HG02678 (cell line): ENCODE data around the gene INPP5A.

Experiments
- ATAC-seq: cut with Tn5 transposase; IDR thresholded peaks from one replicate; pipeline ENCODE4 v1.9.1; 2021; ENCODE audit warnings: mild to moderate bottlenecking, moderate library complexity; ENCODE audit not compliant: unreplicated experiment

INPP5A gene

GRCh38 chr10:132517951-132518521 lies 19.6 kb upstream of the INPP5A start:
- no peak for ATAC-seq

GRCh38 chr10:132518572-132519381 lies 18.8 kb upstream of the INPP5A start:
- ATAC-seq, result no peak

GRCh38 chr10:132519382-132520176 lies 18.0 kb upstream of the INPP5A start:
- no peak for ATAC-seq

- ATAC-seq, result no peak
Observed at GRCh38 chr10:132520177-132520811, 17.3 kb upstream of the INPP5A start.

GRCh38 chr10:132521041-132521465 lies 16.5 kb upstream of the INPP5A start:
- no peak for ATAC-seq

GRCh38 chr10:132521466-132522102 lies 16.0 kb upstream of the INPP5A start:
- ATAC-seq, result no peak

GRCh38 chr10:132522521-132523411 lies 14.8 kb upstream of the INPP5A start:
- no peak for ATAC-seq

- ATAC-seq, result no peak
Observed at GRCh38 chr10:132523561-132524442, 13.8 kb upstream of the INPP5A start.

- ATAC-seq, result no peak
Observed at GRCh38 chr10:132524443-132525285, 12.9 kb upstream of the INPP5A start.

- no peak for ATAC-seq
Observed at GRCh38 chr10:132526676-132527075, 10.9 kb upstream of the INPP5A start.

GRCh38 chr10:132527339-132528063 lies 10.1 kb upstream of the INPP5A start:
- no peak for ATAC-seq

GRCh38 chr10:132528064-132528691 lies 9.4 kb upstream of the INPP5A start:
- ATAC-seq, result no peak

- no peak for ATAC-seq
Observed at GRCh38 chr10:132532179-132532578, 5.4 kb upstream of the INPP5A start.

GRCh38 chr10:132532749-132533560 lies 4.6 kb upstream of the INPP5A start:
- ATAC-seq, result no peak

- ATAC-seq, result no peak
Observed at GRCh38 chr10:132533571-132534260, 3.9 kb upstream of the INPP5A start.
